Measurements from ENCODE around the gene MAMLD1.

The MAMLD1 gene

GRCh38 chrX:150530821-150531220 is 167.7 kb downstream of the MAMLD1 start:
- DNase-seq (ENCODE audit: low read depth in 2 of 2) = no peak

DNA sequence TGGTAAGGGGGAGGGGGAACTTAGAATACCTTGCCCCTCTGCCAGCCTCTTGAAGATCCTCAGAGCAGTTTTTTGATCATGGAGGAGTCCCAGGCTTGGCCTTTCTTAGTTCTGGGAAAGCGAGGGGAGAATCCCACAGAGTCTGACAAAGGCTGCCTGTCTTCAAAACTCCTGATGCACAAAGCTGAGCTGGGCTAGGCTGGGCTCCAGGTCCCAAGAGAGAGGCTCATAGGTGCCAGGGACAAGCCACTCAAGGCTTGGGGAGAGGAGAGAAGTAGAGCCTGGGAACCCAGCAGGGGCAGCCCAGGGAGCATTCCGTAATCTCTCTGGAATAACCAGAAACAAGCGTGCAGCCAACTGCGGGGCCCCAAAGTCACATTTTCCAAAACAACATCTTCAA is 168.3 kb downstream of the MAMLD1 start:
- DNase-seq (ENCODE audit: low read depth in 2 of 2) = no peak

DNA sequence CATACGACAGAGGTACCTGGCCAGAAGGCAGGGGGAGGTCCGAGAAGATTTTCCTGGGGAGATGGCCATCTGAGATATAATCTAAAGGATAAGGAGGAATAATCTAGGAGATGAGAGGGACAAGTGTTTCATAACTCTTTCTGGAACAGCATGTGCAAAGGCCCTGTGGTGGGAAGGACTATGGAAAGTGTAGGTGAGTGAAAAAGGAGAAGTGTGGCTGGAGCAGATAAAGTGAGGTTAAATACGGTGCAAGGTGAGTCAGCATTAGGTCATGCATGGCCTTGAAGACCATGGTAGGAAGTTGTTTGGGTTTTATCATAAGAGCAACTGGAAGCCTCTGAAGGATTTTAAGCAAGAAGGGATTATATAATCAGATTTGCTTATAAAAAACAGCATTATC is 170.7 kb downstream of the MAMLD1 start:
- no peak for DNase-seq (ENCODE audit: low read depth in 2 of 2)

GRCh38 chrX:150536455-150537116 is 173.5 kb downstream of the MAMLD1 start:
- no peak for DNase-seq (ENCODE audit: low read depth in 2 of 2)

- DNase-seq (ENCODE audit: low read depth in 2 of 2) = no peak
Observed at GRCh38 chrX:150537851-150538250, 174.7 kb downstream of the MAMLD1 start.

GRCh38 chrX:150540965-150541364 is 177.8 kb downstream of the MAMLD1 start:
- no peak for DNase-seq (ENCODE audit: low read depth in 2 of 2)

DNA sequence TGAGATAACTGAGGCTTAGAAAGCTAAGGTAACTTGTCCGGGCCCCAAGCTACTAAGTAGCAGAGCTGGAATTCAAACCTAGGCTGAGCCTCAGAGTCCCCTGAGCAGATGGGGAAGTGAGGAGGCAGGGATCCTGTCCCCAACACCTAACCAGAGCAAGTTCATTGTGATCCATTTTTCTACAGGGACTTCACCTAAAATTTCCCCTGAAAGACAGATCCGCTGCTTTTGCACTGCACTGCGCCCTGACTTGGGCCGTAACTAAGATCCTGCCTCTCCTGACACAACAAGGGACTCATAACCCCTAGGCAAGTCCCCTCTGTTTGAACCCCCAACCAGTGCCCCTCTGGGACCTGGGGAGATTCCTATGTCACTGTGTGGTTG is 179.7 kb downstream of the MAMLD1 start:
- DNase-seq (ENCODE audit: low read depth in 2 of 2) = no peak

DNA sequence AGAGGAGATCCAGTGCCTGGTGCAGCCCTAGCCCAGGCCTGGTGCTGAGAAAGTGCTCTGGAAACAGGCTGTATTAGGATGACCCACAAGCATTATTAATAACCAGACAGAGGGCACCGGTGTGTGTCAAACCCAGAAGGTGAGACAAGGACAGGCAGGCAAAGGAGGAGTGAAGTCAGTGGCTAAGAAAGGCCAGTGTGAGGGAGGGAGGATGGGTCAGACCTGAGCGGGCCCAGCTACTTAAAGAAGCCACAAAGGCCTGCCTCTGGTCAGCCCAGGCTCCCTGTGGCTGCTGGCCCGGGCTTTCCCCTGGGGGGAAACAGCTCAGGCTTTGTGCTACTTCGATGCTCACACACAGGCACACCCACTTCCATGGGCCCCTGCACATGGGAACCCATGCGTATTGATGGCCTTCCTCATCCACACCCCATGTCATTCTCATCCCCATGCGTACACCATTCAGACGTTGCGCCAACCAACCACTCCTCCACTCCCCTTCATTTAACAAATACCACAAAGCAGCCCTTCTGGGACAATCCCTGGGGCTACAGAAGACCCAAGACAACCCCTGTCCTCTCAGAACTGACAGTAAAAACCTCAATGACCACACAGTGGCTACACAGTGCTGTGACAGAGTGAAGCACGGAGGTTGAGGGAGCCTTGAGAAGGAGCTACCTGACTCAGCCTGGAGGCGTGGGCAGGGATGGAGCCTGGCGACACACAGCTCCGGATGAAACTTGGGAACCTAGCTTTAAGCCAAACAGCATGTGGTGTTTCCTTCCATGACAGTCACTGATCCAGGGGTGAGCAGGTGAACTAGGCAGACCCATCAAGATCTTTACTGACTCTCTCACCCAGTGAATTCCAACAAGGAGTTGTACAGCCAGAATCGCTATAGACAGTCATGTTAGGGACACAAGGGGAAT is 180.4 kb downstream of the MAMLD1 start:
- no peak for DNase-seq (ENCODE audit: low read depth in 2 of 2)

- DNase-seq (ENCODE audit: low read depth in 2 of 2) = no peak
Observed at GRCh38 chrX:150544222-150544787, 181.2 kb downstream of the MAMLD1 start.

GRCh38 chrX:150544835-150545770 is 182.0 kb downstream of the MAMLD1 start:
- no peak for DNase-seq (ENCODE audit: low read depth in 2 of 2)

DNA sequence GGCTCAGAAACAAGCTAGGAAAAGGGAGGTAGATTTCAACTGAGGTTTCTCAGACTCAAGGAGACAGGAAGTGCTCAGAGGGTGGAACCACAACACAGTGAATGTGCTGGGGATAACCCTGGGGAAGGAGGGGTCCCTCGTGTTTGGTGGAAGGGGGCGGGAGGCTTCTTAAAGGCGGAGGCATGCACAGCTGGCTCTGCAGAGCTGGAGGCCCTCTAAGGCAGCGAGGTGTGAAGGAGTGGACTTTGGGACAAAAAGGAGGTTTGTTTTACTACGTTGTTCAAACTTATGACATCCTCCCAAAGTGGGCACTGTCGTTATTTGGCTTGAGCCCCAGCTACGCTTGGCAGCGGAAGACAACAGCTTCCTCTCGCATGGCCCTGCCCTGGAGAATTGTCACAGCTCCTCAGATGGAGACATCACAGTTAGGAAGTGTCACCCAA is 183.6 kb downstream of the MAMLD1 start:
- no peak for DNase-seq (ENCODE audit: low read depth in 2 of 2)

DNA sequence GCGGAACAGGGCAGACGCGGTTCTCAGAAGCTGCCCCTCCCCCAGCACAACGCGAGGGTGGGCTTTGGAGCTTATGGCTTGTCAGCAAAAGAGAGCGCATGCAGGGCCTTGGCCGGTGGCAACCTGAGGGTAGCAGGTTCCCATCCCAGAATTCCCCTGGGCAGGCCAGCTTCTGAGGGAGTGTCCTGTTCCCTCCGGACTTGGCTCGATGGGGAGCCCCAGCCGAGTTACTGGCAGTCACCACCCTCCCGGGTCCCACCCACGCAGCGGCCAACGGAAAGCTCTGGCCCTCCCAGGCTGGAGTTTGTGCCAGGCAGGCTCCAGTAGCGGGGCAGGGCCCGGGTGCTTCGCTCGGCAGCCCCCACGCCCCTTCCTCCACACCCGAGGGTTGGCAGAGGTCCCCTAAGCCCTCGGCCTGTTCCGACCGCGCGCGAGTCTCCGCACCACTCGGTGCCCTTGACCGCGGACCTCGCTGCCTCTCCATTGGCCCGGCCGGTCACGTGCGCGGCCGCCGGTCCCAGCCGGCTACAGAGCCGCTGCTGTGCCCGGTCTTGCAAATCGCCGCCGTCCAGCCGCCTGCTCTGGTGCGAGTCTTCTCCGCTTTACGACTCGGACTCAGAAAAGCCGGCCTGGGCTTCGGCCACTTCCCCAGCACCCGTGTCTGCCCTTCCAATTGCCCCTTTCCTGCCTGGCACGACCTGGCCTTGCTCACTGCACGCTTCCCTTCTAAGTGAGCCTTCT is 184.4 kb downstream of the MAMLD1 start:
- no peak for DNase-seq (ENCODE audit: low read depth in 2 of 2)

GRCh38 chrX:150548251-150548650 is 185.1 kb downstream of the MAMLD1 start:
- no peak for DNase-seq (ENCODE audit: low read depth in 2 of 2)

- no peak for DNase-seq (ENCODE audit: low read depth in 2 of 2)
Observed at GRCh38 chrX:150548684-150549083, 185.6 kb downstream of the MAMLD1 start.

DNA sequence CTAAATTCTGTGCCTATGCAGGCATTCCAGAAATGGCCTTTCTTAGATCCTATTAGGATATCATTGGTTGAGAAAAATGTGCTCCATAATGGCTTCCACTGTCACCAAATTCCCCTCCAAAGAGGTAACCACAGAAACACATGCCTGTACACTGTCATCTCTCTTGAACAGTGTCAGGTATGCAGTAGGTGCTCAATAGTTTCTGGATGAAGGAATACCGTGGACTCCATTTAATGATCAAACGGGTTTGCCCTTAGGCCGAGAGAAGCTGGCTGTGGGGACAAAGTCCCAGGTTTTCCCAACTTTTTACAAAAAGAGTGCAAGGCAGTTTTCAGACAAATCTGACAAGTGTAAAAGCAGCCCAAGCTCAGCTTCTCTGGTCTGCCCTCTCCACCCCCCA is 188.8 kb downstream of the MAMLD1 start:
- DNase-seq (ENCODE audit: low read depth in 2 of 2) = no peak

GRCh38 chrX:150558424-150558823 is 195.3 kb downstream of the MAMLD1 start:
- no peak for DNase-seq (ENCODE audit: low read depth in 2 of 2)
